PC-9 (cell line): ENCODE measurements around the gene LRWD1.

Experiments used
- EZH2 ChIP-seq: fragments of 200-600 bp; sonication (generic); IDR thresholded peaks from 2 replicates; pipeline ENCODE4 v1.8.0; 2017; ENCODE audit warnings: antibody characterized with exemption, low read depth
- TF ChIP-seq, protein P1 (sequence below): fragments of 200-600 bp; sonication (generic); conservative IDR thresholded peaks from 2 replicates; pipeline ENCODE4 v1.6.1; 2017; ENCODE audit warnings: mixed run types, antibody characterized with exemption, mild to moderate bottlenecking, moderate library complexity

- TF ChIP-seq, protein P1, sequence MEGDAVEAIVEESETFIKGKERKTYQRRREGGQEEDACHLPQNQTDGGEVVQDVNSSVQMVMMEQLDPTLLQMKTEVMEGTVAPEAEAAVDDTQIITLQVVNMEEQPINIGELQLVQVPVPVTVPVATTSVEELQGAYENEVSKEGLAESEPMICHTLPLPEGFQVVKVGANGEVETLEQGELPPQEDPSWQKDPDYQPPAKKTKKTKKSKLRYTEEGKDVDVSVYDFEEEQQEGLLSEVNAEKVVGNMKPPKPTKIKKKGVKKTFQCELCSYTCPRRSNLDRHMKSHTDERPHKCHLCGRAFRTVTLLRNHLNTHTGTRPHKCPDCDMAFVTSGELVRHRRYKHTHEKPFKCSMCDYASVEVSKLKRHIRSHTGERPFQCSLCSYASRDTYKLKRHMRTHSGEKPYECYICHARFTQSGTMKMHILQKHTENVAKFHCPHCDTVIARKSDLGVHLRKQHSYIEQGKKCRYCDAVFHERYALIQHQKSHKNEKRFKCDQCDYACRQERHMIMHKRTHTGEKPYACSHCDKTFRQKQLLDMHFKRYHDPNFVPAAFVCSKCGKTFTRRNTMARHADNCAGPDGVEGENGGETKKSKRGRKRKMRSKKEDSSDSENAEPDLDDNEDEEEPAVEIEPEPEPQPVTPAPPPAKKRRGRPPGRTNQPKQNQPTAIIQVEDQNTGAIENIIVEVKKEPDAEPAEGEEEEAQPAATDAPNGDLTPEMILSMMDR: no peak
- no peak for TF ChIP-seq EZH2
Measured at GRCh38 chr7:102444961-102445673, 19.7 kb upstream of the LRWD1 start.
